ENCODE measurements around the gene DIPK1C. TPM values are rescaled to one million over a fixed set of nuclear protein-coding genes. Genes with fewer than 3 reads are reported as not detected.

DIPK1C gene
- total RNA-seq, 1 donor from 2014 or later, result not detected

DNA sequence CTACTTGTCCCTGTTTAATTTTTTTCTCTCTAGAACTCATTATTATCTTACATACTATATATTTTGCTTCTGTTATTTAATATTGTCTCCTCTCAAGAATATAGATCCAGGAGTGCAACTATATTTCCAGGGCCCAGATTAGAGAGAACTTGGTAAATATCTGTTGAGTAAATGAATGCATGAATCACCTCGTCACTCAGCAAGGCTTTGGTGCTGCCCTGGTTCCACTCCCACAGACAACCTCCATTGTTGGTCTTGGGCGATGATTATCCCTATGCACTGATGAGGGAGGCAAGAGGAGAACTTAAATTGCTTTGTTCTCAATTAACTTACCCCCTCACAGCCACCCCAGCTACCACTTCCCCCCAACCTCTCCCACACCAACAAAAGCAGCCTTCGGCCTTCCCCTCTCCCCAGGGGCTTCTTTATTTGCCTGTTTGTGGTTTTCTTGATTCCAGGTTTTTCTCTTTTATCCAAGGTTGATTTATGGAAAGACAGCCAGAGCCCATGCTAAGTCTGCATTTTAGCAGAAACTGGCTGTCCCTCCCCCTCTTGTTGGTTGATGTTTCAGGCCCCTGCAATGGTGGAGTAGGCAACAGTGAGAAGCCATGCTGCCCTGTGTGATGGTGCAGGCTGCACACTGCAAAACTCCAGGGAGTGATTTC, 17.0 kb upstream of the DIPK1C start:
- H3K27me3 ChIP-seq (ENCODE audit: control insufficient read depth, insufficient read depth, low read length), result no peaks in the 10 kb centered on the region
- no peak overlapping the region for H3K4me3 ChIP-seq (ENCODE audit: low read depth, low read length)
- DNase-seq (ENCODE audit: low read depth), result no peak
- TF ChIP-seq, protein P1, sequence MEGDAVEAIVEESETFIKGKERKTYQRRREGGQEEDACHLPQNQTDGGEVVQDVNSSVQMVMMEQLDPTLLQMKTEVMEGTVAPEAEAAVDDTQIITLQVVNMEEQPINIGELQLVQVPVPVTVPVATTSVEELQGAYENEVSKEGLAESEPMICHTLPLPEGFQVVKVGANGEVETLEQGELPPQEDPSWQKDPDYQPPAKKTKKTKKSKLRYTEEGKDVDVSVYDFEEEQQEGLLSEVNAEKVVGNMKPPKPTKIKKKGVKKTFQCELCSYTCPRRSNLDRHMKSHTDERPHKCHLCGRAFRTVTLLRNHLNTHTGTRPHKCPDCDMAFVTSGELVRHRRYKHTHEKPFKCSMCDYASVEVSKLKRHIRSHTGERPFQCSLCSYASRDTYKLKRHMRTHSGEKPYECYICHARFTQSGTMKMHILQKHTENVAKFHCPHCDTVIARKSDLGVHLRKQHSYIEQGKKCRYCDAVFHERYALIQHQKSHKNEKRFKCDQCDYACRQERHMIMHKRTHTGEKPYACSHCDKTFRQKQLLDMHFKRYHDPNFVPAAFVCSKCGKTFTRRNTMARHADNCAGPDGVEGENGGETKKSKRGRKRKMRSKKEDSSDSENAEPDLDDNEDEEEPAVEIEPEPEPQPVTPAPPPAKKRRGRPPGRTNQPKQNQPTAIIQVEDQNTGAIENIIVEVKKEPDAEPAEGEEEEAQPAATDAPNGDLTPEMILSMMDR (IDR thresholded peaks at IDR 0.05; ENCODE audit: insufficient read depth, low read length, poor library complexity, severe bottlenecking), result no peak
- H3K36me3 ChIP-seq (ENCODE audit: control insufficient read depth, insufficient read depth, low read length), result no peaks in the 10 kb centered on the region

DNA sequence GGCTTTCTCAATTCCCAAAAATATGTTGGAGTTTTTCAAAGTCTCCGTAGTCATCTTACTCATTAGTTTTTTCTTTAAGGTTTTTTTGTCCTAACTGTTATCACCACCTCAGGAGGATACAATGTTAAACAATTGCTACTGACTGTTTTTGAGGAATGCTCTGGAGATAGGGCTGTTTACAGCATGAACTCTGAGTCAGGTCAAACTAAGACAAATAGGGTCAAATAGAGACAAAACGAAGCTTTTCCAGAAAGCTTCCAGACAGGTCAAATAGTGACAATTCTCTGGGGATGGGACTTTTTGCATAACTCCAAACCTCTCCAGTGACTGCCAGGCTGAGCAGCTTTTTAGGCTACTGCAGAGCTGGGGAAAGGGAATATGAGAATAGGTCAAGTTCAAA, 15.2 kb upstream of the DIPK1C start:
- no peak for DNase-seq (ENCODE audit: low read depth)
- TF ChIP-seq, protein P1 (IDR thresholded peaks at IDR 0.05; ENCODE audit: insufficient read depth, low read length, poor library complexity, severe bottlenecking), result no peak

GRCh38 chr18:74468547-74469061, 11.5 kb upstream of the DIPK1C start:
- TF ChIP-seq, protein P1 (IDR thresholded peaks at IDR 0.05; ENCODE audit: insufficient read depth, low read length, poor library complexity, severe bottlenecking), result no peak
- H3K27me3 ChIP-seq (ENCODE audit: control insufficient read depth, insufficient read depth, low read length), result no peaks in the 10 kb centered on the region
- no peak overlapping the region for H3K4me3 ChIP-seq (ENCODE audit: low read depth, low read length)
- no peak for DNase-seq (ENCODE audit: low read depth)
- H3K36me3 ChIP-seq (ENCODE audit: control insufficient read depth, insufficient read depth, low read length), result no peaks in the 10 kb centered on the region

More for the DNA sequence above, 15.2 kb upstream of the DIPK1C start:
- H3K4me3 ChIP-seq (ENCODE audit: low read depth, low read length), result no peak overlapping the region
- H3K27me3 ChIP-seq (ENCODE audit: control insufficient read depth, insufficient read depth, low read length), result no peaks in the 10 kb centered on the region
- no peaks in the 10 kb centered on the region for H3K36me3 ChIP-seq (ENCODE audit: control insufficient read depth, insufficient read depth, low read length)

- Histone ChIP-seq H3K4me3 (ENCODE audit: low read depth, low read length) (no peak overlapping the region), H3K27me3 (ENCODE audit: control insufficient read depth, insufficient read depth, low read length) (peaks cover 3% of the 10 kb centered on the region), H3K36me3 (ENCODE audit: control insufficient read depth, insufficient read depth, low read length) (no peaks in the 10 kb centered on the region)
- DNase-seq (ENCODE audit: low read depth), result no peak
- TF ChIP-seq, protein P1 (IDR thresholded peaks at IDR 0.05; ENCODE audit: insufficient read depth, low read length, poor library complexity, severe bottlenecking), result no peak
Observed at GRCh38 chr18:74465775-74466174, 8.7 kb upstream of the DIPK1C start.

- no peak for DNase-seq (ENCODE audit: low read depth)
- Histone ChIP-seq H3K4me3 (ENCODE audit: low read depth, low read length) (no peak overlapping the region), H3K36me3 (ENCODE audit: control insufficient read depth, insufficient read depth, low read length) (no peaks in the 10 kb centered on the region), H3K27me3 (ENCODE audit: control insufficient read depth, insufficient read depth, low read length) (peaks cover 11% of the 10 kb centered on the region)
- TF ChIP-seq, protein P1 (IDR thresholded peaks at IDR 0.05; ENCODE audit: insufficient read depth, low read length, poor library complexity, severe bottlenecking), result no peak
Observed at GRCh38 chr18:74463983-74464382, 6.9 kb upstream of the DIPK1C start.

DNA sequence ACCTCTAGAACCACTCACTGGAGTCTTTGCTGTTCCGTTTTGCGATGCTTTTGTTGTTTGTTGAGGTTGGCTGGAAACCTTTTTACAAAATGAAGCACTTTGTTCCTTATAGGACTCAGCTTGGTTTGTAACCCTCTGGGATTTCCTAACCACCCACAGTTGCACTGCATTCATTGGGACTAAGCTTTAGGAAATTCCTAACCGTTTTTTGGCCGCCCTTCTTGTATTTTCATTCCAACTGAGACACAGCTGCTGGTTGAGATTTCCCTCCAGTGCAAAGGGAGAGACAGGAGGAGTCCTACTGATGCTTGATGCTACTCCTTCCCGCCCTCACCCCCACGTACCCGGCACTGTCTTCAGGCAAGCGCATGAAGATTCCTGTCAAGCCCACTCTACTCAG, 6.1 kb upstream of the DIPK1C start:
- TF ChIP-seq, protein P1 (IDR thresholded peaks at IDR 0.05; ENCODE audit: insufficient read depth, low read length, poor library complexity, severe bottlenecking), result no peak
- DNase-seq (ENCODE audit: low read depth), result no peak

More for the DNA sequence above, 6.1 kb upstream of the DIPK1C start:
- H3K36me3 ChIP-seq (ENCODE audit: control insufficient read depth, insufficient read depth, low read length), result no peaks in the 10 kb centered on the region
- H3K27me3 ChIP-seq (ENCODE audit: control insufficient read depth, insufficient read depth, low read length), result peaks cover 18% of the 10 kb centered on the region
- no peak overlapping the region for H3K4me3 ChIP-seq (ENCODE audit: low read depth, low read length)

Data from kidney epithelial cell (primary cell).